ENCODE measurements around the gene ZSCAN30. TPM values are rescaled to one million over a fixed set of nuclear protein-coding genes. Genes with fewer than 3 reads are reported as not detected.

The ZSCAN30 gene
- 2.5 TPM for polyA plus RNA-seq (2012; ENCODE audit: insufficient read length, low read depth)

DNA sequence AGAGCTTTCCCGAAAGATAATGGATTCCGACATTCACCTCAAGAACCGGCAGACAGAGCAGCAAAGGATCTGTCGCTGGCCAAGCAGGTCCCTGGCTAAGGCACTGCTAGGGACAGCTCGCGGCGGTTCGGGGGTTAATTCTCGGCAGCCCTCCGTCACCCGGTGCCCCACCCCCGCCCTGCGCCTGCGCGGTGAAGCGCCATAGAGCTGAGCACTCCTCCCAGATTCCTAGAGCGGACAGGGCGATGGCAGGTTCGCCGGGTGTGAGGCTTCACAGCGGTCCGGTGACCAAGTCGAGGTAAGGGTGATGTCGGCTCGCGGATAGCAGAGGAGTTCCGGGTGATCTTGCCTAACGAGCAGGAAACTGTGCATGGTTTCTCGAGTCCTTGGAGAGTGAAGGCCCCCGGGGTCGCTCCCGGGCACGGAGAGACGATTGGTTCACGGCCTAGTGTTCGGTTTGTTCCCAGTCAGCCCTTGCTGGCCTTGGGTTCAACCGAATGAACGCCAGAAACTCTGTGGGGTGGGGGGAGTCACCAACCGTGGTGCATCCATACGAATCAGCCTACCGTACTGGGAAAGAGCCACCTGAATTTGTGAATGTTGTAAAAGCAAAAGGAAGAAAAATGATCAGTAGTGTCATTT is at the start of gene ZSCAN30:
ZSCAN30 (minus strand) TSS at position 136 of the 642 bp plus-strand sequence. CDS start 25,877 bp downstream, outside the sequence.
- TF ChIP-seq FOXP2 (optimal IDR thresholded peaks at IDR 0.05; ENCODE audit: borderline replicate concordance, extremely low read depth, extremely low read length, insufficient read depth) (peak; percentile 80), POLR2AphosphoS5 (IDR thresholded peaks at IDR 0.05; ENCODE audit: low read depth, low read length) (peak; percentile 92), SIN3A (IDR thresholded peaks at IDR 0.05; ENCODE audit: borderline replicate concordance, insufficient read depth, low read length) (peak; percentile 6; the same call in 1 of the 2 replicates), TAF1 (IDR thresholded peaks at IDR 0.05; ENCODE audit: borderline replicate concordance, insufficient read depth, low read length) (peak; percentile 96)
- TF ChIP-seq, protein P1, sequence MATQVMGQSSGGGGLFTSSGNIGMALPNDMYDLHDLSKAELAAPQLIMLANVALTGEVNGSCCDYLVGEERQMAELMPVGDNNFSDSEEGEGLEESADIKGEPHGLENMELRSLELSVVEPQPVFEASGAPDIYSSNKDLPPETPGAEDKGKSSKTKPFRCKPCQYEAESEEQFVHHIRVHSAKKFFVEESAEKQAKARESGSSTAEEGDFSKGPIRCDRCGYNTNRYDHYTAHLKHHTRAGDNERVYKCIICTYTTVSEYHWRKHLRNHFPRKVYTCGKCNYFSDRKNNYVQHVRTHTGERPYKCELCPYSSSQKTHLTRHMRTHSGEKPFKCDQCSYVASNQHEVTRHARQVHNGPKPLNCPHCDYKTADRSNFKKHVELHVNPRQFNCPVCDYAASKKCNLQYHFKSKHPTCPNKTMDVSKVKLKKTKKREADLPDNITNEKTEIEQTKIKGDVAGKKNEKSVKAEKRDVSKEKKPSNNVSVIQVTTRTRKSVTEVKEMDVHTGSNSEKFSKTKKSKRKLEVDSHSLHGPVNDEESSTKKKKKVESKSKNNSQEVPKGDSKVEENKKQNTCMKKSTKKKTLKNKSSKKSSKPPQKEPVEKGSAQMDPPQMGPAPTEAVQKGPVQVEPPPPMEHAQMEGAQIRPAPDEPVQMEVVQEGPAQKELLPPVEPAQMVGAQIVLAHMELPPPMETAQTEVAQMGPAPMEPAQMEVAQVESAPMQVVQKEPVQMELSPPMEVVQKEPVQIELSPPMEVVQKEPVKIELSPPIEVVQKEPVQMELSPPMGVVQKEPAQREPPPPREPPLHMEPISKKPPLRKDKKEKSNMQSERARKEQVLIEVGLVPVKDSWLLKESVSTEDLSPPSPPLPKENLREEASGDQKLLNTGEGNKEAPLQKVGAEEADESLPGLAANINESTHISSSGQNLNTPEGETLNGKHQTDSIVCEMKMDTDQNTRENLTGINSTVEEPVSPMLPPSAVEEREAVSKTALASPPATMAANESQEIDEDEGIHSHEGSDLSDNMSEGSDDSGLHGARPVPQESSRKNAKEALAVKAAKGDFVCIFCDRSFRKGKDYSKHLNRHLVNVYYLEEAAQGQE (IDR thresholded peaks at IDR 0.05; ENCODE audit: insufficient read depth in 1 of 2, low read depth in 2 of 2, low read length in 2 of 2): peak; percentile 29 to 61; a peak in 1 of 4 replicates

DNA sequence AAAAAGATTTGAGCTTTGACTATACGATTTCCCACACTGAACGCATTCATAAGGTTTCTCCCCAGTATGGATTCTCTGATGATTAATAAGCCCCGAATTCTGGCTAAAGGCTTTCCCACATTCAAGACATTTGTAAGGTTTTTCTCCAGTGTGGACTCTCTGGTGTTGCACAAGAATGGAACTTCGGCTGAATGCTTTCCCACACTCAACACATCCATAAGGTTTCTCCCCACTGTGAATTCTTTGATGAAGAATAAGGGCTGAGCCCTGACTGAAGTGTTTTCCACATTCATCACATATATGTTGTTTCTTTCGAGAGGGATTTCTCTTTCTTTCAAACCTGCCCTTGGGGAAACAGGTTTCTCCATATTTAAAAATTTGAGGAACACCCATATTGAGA is 47.3 kb upstream of the ZSCAN30 start:
- TF ChIP-seq POLR2AphosphoS5 (IDR thresholded peaks at IDR 0.05; ENCODE audit: low read depth, low read length) (no peak), FOXP2 (optimal IDR thresholded peaks at IDR 0.05; ENCODE audit: borderline replicate concordance, extremely low read depth, extremely low read length, insufficient read depth) (no peak), TAF1 (IDR thresholded peaks at IDR 0.05; ENCODE audit: borderline replicate concordance, insufficient read depth, low read length) (no peak), SIN3A (IDR thresholded peaks at IDR 0.05; ENCODE audit: borderline replicate concordance, insufficient read depth, low read length) (no peak)
- TF ChIP-seq, protein P1 (IDR thresholded peaks at IDR 0.05; ENCODE audit: insufficient read depth in 1 of 2, low read depth in 2 of 2, low read length in 2 of 2): no peak

DNA sequence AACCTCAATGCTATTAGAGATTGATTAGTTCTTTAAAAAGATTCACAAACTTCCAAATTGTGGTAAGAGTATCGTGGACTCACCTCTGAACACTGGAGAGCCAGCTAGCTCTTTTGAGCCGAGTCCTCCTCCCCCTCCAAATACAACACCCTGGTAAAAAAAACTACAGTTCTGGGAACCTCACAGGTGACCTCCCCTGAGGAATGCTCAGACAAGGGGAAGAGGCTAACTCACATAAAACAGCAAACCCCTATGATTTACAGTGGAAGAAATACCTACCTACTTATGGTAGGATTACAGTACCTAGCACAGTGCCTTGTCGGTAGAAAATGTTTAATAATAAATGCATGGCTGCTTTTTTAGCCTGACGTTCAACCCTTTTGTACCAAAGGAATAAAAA is 45.8 kb upstream of the ZSCAN30 start:
- TF ChIP-seq FOXP2 (optimal IDR thresholded peaks at IDR 0.05; ENCODE audit: borderline replicate concordance, extremely low read depth, extremely low read length, insufficient read depth) (no peak), SIN3A (IDR thresholded peaks at IDR 0.05; ENCODE audit: borderline replicate concordance, insufficient read depth, low read length) (no peak), TAF1 (IDR thresholded peaks at IDR 0.05; ENCODE audit: borderline replicate concordance, insufficient read depth, low read length) (no peak), POLR2AphosphoS5 (IDR thresholded peaks at IDR 0.05; ENCODE audit: low read depth, low read length) (no peak)
- TF ChIP-seq, protein P1 (IDR thresholded peaks at IDR 0.05; ENCODE audit: insufficient read depth in 1 of 2, low read depth in 2 of 2, low read length in 2 of 2): no peak

DNA sequence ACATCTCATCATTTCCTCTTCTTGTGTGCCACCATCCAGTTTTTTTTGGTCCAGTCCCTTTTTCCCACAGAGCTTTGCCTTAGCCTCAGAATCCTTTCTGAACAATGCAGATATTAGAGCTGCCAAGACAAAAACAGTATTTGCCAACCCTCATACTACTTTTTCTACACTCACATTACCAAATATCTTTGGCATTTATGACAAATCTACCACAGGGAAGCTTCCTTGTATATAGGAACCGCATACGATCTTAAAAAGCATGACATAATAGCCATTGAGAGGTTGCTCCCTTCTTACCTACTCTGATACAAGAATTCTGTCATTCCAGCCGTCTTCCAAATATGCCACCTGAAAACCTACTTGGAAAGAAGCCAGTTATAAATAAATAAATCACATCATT is 44.8 kb upstream of the ZSCAN30 start:
- TF ChIP-seq TAF1 (IDR thresholded peaks at IDR 0.05; ENCODE audit: borderline replicate concordance, insufficient read depth, low read length) (no peak), POLR2AphosphoS5 (IDR thresholded peaks at IDR 0.05; ENCODE audit: low read depth, low read length) (no peak), SIN3A (IDR thresholded peaks at IDR 0.05; ENCODE audit: borderline replicate concordance, insufficient read depth, low read length) (no peak), FOXP2 (optimal IDR thresholded peaks at IDR 0.05; ENCODE audit: borderline replicate concordance, extremely low read depth, extremely low read length, insufficient read depth) (no peak)
- TF ChIP-seq, protein P1 (IDR thresholded peaks at IDR 0.05; ENCODE audit: insufficient read depth in 1 of 2, low read depth in 2 of 2, low read length in 2 of 2): no peak

Measured in PFSK-1 (cell line).